AG04450 (cell line): ENCODE measurements around the gene COPB2. TPM values are rescaled to one million over a fixed set of nuclear protein-coding genes. Genes with fewer than 3 reads are reported as not detected.
A peak's percentile ranks its signal among the peaks of the same experiment; 100 is the strongest.

Experiments used
- CTCF ChIA-PET: fragments of 300-600, 350-600 bp; formaldehyde crosslinking; extraction: SDS; loops from one replicate; lab custom pipeline; 2022; ENCODE audit warnings: antibody characterized with exemption, inconsistent platforms; lab: Charles Lee
- POLR2A ChIA-PET: fragments of 350-600 bp; formaldehyde crosslinking; extraction: SDS; loops from one replicate; lab custom pipeline; 2021; ENCODE audit warnings: antibody characterized with exemption, inconsistent platforms; lab: Yijun Ruan, JAX
- DNase-seq: peaks from one replicate; pipeline ENCODE4 v3.0.0-alpha.2; 2011; ENCODE audit warnings: low read depth, low spot score
- H3K27ac ChIP-seq: one replicate; pipeline ENCODE4 v1.5.1; 2012; ENCODE audit warnings: low read depth, low read length, control low read depth
- H3K27me3 ChIP-seq: one replicate; pipeline ENCODE4 v1.6.0; 2012; ENCODE audit warnings: low read length; ENCODE audit not compliant: control insufficient read depth, insufficient read depth
- H3K4me3 ChIP-seq: 2 replicates; pipeline ENCODE4 v1.5.1; 2011; ENCODE audit warnings: mild to moderate bottlenecking, low read depth, low read length, control low read depth
- H3K9me3 ChIP-seq: 2 replicates; pipeline ENCODE4 v1.5.1; 2012; ENCODE audit warnings: low read length; ENCODE audit not compliant: control insufficient read depth, insufficient read depth
- CTCF ChIP-seq: IDR thresholded peaks from 2 replicates; pipeline ENCODE4 v1.5.1; 2011; ENCODE audit warnings: low read depth, low read length, control low read depth, inconsistent platforms
- polyA minus RNA-seq: library from RNA; depleted of rRNA, polyadenylated mRNA; stranded (reverse); fragments of >200 nt; gene quantifications from 2 replicates; pipeline ENCODE4 v1.2.3, GENCODE V29; 2011; rRNA and poly(A)+ RNA removed
- polyA plus RNA-seq: library from polyadenylated mRNA; depleted of rRNA; stranded (reverse); fragments of >200 nt; gene quantifications from 2 replicates; pipeline ENCODE4 v1.2.3, GENCODE V29; 2011; rRNA removed

Gene COPB2
- 263 and 331 TPM in 2 replicates for polyA plus RNA-seq
- 252 and 372 TPM in 2 replicates for polyA minus RNA-seq

GRCh38 chr3:139389552-139390368 is at the start of gene COPB2:
COPB2 (minus strand) TSS chr3:139389647; CDS start chr3:139389550, 97 bp downstream.
- Histone ChIP-seq H3K27me3 (no peaks in the 10 kb centered on the region), H3K4me3 (peak within 1 kb of the TSS; percentile 94), H3K9me3 (no peaks in the 10 kb centered on the region), H3K27ac (peak within 1 kb of the TSS; percentile 98)
- ChIA-PET CTCF (interaction anchor here (0.9 to 2.7 kb wide), 5 partner anchors 11 to 38 kb away, joined by 3 to 11 read pairs (median 3); no protein-coding TSS in a partner anchor), POLR2A (interaction anchor here (0.6 to 1.5 kb wide), 6 partner anchors 28 to 1207 kb away, joined by 3 to 6 read pairs (median 3); no protein-coding TSS in a partner anchor)
- no peak for TF ChIP-seq CTCF
- peak; percentile 98 for DNase-seq

- Histone ChIP-seq H3K9me3 (no peaks in the 10 kb centered on the region), H3K4me3 (no peak overlapping the region), H3K27ac (no peak overlapping the region), H3K27me3 (peaks cover 2% of the 10 kb centered on the region)
- no peak for TF ChIP-seq CTCF
- ChIA-PET CTCF (interaction anchor here (0.5 to 1.8 kb wide), 3 partner anchors 127 to 235 kb away, joined by 3 to 10 read pairs (median 4); no protein-coding TSS in a partner anchor), POLR2A (no interaction called here)
- no peak for DNase-seq
Observed at GRCh38 chr3:139434764-139435307, 45.4 kb upstream of the COPB2 start.

- Histone ChIP-seq H3K9me3 (no peaks in the 10 kb centered on the region), H3K27me3 (peaks cover under 1% of the 10 kb centered on the region), H3K4me3 (no peak overlapping the region), H3K27ac (no peak overlapping the region)
- CTCF ChIA-PET = interaction anchor here (0.5 to 1.8 kb wide), 2 partner anchors 128 to 235 kb away, joined by 3 to 10 read pairs; no protein-coding TSS in a partner anchor
- DNase-seq = no peak
- POLR2A ChIA-PET = no interaction called here
- TF ChIP-seq CTCF = no peak
Observed at GRCh38 chr3:139434228-139434627, 44.8 kb upstream of the COPB2 start.

- DNase-seq = no peak
Observed at GRCh38 chr3:139433089-139433488, 43.6 kb upstream of the COPB2 start.

More at GRCh38 chr3:139433089-139433488, 43.6 kb upstream of the COPB2 start:
- Histone ChIP-seq H3K27ac (no peak overlapping the region), H3K9me3 (no peaks in the 10 kb centered on the region), H3K27me3 (no peaks in the 10 kb centered on the region), H3K4me3 (no peak overlapping the region)
- CTCF ChIA-PET = interaction anchor here (1.8 kb wide), 1 partner anchor 129 kb away, joined by 10 read pairs; no protein-coding TSS in a partner anchor
- POLR2A ChIA-PET = no interaction called here
- TF ChIP-seq CTCF = no peak
